Bone marrow (tissue), 2 donors: ENCODE measurements around the gene ALG3.
"Not testable (repeated sequence)": the region's sequence is repeated elsewhere in the genome, so short reads cannot be mapped to it uniquely, and the experiment has no call there.

Experiments used
- DNase-seq, 2 donors: peaks; one replicate each; lab custom pipeline; 2025; lab: John Stamatoyannopoulos, UW

Gene ALG3

DNA sequence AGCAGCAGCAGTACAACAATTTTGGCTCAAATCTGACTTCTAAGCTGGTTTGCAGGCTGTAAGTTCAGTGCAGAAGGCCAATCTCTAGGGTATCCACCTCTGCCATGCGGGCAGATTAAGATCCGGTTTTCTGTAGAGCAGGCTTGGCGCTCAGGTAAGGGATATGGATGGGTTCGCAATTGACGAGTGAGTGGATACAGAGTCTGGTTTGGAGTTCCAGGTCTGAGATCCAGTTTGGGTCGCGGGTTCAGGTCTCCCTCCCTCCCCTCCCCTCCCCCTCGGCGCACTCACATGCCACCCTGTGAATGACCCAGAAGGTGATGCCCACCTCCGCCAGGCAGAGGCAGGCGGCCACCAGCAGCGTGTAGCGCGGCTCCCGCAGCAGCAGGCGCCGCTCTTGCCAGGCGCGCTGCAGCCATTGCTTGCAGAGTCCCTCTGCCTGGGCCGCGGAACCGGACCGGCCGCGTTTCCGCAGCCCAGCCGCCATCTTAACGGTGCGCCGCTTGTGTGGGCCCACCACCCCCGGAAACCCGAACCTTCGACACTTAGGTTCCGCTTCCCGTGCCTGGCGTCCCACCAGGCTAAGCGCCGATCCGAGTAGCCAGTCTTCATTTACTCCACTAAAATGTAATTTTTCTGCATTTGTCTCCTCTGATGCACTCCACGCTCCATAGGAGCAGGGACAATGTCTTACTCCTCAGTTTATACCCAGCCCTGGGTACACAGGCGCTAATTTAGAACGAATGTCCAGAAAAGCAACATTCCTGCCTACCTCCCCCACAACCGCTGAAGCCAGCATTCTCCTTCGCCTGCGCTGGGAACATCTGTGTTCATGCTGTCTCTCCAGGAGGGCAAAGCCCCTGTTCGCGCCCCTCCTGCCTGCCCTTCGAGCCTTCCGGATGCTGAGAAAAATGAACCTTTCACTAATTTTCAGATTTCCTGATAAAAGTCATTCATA, at the start of gene ALG3:
ALG3 (minus strand) TSS at position 509 of the 958 bp plus-strand sequence; CDS start at position 487, 22 bp downstream.
- DNase-seq: peak; percentile 66 to 72

DNA sequence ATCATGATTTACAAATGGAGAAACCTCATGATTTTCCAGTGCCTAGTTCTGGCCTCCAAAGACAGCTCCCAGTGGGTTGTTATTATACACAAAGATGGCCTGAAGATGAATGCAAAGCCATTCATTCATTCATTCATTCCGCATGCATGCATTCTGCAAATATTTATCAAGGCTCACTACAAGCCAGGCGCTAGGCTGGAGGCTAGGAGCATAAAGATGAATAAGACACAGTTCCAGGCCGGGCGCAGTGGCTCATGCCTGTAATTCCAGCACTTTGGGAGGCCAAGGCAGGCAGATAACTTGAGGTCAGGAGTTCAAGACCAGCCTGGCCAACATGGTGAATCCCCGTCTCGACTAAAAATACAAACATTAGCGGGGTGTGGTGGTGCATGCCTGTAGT, 47.9 kb upstream of the ALG3 start:
- DNase-seq: no peak

DNA sequence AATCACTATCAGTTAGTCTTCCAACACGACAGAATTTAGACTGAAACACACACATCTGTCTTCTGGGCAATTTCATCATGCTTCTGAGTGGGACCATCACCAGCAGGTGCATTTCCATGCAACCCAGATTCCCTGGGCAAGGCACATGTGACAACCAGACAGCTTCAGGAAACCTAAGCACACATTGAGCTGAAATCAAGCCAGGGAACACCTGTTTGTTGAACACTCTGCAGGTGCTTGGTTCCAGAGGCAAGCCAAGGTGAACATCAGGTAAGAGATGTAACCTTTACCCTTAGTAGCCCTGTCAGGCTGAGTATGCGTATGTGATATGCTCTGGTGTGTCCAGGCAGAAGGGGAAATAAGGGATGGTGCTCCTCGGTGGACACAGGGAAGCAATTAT, 47.0 kb upstream of the ALG3 start:
- no peak for DNase-seq

DNA sequence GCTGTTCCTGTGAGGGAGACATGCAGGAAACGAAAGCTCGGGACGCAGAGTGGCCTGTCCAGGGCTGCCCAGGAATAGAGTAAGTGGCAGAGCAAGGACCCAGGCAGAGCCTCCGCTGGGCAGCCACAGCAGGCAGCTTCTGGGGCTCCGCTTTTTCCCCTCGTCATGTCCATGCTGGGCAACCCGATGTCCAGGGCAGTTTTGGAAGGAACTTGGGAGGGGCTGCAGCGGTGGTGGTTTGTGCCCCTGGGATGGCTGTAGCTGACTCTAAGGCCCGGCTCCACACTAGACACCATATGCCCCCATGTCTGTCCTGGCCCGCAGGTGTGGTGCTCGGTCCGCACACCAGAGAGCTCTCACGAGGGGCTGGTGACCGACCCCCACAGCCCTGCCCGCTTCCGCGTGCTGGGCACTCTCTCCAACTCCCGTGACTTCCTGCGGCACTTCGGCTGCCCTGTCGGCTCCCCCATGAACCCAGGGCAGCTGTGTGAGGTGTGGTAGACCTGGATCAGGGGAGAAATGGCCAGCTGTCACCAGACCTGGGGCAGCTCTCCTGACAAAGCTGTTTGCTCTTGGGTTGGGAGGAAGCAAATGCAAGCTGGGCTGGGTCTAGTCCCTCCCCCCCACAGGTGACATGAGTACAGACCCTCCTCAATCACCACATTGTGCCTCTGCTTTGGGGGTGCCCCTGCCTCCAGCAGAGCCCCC, 43.1 kb upstream of the ALG3 start:
- no peak for DNase-seq

DNA sequence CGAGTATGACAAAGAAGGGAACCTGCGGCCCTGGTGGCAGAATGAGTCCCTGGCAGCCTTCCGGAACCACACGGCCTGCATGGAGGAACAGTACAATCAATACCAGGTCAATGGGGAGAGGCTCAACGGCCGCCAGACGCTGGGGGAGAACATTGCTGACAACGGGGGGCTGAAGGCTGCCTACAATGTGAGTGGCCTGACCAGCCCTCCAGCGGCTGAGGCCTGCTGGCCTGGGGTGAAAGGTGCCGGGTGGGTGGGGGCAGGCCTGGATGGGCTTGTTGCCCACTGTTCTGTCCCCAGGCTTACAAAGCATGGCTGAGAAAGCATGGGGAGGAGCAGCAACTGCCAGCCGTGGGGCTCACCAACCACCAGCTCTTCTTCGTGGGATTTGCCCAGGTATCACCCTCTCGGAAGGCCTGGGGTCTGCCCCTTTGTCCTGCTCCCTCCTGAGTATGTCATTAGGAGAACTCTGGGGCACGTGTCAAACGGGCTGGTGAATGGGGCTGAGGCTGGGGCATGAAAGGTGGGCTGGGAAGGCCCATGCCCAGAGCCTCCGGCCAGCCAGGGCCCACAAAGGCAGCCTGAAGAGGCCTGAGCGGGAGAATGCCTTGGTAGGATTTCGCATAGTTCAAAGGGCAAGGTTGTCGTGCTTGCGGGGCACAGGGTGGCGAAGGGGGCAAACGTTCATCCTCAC, 42.4 kb upstream of the ALG3 start:
- DNase-seq: no peak

DNA sequence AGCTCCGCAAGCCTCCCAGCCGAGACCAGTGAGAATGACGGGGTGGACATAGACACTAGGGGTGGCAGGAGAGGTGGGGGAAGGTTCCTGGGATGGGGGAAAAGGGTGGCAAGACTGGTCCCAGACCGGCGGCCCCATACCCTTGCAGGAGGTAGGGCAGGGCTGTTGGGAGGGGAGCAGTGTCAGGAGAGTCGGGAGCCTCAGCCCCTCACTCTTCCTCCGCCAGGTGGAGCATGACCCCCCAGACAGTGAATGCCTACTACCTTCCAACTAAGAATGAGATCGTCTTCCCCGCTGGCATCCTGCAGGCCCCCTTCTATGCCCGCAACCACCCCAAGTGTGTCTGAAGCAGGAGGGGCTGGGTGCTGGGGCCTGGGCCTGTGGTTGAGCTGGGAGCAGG, 41.6 kb upstream of the ALG3 start:
- no peak for DNase-seq

DNA sequence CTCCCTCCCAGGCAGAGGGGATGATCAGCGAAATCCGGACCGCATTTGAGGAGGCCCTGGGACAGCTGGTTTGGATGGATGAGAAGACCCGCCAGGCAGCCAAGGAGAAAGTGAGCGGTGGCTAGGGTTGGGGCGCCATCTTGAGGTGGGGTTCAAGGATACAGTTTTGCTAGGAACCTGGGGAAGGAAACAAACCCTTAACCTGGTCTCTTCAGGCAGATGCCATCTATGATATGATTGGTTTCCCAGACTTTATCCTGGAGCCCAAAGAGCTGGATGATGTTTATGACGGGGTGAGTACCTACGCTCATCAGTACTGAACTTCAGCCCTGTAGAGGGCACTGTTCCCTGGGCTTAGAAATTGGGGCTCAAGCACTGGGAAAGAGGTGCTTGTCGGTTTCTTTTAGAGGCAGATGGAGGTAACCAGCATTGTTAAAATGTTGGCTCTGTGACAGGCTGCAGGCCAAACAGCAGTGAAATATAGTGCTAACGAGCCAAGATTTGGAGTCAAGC, 40.7 kb upstream of the ALG3 start:
- DNase-seq: peak; percentile 18 to 49

DNA sequence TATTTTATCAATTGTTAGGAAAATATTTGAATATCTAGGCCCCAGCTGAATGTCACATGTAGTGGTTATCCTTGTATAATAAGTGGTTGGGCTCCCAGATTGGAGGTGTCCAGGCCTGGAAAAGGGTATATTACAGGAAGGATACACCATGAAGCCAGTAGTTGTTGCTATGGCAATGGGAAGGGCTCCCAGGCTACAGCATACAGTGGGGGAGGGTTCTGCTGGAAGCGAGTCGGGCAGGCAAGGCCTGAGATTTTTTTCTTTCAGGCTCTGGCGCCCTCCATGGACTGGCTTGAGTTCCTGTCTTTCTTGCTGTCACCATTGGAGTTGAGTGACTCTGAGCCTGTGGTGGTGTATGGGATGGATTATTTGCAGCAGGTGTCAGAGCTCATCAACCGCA, 35.9 kb upstream of the ALG3 start:
- DNase-seq: peak in 1 of 2 donors; percentile 17

DNA sequence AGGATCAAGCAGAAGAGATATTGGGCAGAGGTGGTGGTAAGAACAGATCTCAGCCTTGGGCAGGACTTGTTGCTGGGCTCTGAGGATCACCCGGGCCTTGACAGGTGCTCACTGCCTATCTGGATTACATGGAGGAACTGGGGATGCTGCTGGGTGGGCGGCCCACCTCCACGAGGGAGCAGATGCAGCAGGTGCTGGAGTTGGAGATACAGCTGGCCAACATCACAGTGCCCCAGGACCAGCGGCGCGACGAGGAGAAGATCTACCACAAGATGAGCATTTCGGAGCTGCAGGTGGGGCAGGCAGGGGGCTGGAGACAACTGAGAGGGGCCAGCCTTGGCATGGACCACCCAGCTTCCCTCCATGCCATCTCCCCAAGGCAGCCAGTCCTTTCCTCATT, 34.9 kb upstream of the ALG3 start:
- DNase-seq: no peak

DNA sequence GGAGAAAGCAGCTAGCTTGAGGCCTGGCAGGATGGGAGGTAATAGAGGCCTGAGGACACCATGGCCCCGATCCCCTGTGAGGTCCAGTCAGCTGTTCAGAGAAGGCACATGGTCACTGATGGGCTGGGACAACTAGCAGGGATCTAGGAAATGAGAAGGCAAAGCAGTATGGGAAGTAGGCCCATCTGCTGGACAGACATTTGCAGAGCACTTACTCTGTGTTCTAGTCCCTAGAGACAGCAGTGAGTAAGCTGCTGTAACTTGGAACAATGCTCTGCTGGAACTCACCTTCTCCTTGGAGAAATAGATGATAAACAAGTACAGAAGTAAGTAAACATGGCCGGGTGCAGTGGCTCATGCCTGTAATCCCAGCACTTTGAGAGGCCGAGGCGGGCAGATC, 34.2 kb upstream of the ALG3 start:
- no peak for DNase-seq

DNA sequence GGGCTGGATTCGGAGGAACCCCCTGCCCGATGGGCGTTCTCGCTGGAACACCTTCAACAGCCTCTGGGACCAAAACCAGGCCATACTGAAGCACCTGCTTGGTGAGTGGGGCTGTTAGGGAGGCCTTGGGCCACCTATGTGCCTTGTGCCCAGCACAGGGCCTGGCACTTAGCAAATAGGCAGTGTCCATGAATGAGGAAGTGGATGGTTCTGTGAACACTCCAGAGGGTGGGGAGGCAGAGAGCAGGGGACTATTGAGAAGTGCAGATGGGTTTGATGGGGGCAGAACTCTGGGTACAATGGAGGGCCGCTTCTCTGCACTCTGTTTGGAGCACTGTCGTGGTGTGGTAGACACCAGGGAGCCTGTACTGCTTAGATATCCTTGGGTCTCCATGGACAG, 28.6 kb upstream of the ALG3 start:
- DNase-seq: no peak

DNA sequence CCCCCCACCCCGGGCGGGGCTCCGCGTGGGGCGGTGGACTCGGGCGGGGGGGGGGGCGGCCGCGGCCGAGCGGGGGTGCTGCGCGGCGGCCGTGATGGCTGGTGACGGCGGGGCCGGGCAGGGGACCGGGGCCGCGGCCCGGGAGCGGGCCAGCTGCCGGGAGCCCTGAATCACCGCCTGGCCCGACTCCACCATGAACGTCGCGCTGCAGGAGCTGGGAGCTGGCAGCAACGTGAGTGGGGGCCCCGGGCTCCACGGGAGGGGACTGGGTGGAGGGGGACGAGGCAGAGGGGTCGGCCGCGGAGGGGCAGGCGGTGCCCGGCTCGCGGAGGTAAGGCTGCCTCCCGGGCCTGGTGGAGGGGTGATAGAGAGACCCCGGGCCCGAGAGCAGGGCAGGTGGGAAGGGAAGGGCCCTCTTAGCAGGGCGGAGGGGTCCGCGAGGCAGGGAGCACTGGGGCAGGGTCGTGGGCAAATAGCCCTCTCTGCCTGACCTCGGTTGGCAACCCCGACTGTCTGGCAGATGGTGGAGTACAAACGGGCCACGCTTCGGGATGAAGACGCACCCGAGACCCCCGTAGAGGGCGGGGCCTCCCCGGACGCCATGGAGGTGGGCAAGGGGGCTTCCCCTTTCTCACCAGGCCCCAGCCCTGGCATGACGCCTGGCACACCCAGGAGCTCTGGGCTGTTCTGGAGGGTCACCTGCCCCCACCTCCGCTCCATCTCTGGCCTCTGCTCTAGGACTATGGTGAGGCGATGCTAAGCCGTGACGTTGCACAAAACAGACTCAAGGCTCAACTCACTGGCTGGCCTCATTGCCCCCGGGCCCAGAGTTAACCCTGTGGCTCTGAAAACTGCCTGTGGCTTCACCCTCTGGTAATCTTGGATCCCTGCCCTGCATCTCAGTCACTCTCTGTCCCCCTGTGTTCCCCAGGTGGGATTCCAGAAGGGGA, 27.5 kb upstream of the ALG3 start, which contains the start of gene ECE2:
ECE2 (plus strand) TSS at position 62 of the 950 bp plus-strand sequence; CDS start at position 194, 132 bp downstream.
- DNase-seq: no peak

DNA sequence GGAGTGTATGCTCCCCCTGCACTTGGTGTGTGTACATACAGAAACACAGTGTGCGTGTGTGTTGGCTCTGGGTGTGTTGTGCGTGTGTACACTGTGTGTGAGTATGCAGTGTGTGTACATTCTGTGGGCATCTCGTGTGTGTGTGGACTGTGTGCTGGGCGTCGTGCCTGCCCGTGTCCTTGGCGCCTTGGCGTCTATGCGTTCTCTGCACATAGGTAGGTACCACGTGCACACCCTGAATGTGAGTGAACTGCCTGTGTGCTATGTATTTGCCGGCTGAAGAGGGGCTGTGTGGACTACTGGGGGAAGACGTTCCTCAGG, 26.6 kb upstream of the ALG3 start:
- DNase-seq: no peak

DNA sequence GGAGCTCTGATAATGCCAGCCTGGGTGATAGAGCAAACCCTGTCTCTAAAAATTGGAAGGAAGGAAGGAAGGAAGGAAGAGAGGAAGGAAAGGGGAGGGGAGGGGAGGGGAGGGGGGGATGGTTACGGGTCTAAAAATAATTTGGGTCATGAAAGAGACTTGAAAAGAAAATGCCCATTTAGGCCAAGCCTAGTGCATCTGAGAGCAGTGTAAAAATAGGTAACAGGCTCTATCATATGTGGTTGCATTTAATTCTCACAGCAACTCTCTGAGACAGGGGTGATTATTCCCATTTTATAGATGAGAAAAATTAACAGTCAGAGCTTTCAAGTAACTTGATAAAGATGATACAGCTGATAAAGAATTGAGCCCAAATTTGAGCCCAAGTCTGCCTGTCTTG, 23.5 kb upstream of the ALG3 start:
- no peak for DNase-seq

DNA sequence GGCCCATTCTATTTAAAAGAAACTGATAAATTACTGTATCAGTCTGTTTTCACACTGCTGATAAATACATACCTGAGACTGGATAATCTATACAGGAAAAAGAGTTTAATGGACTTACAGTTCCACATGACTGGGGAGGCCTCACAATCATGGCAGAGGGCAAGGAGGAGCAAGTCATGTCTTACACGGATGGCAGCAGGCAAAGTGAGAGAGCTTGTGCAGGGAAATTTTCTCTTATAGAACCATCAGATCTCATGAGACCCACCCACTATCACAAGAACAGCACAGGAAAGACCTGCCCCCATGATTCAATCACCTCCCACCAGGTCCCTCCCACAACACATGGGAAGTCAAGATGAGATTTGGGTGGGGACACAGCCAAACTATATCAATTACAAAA, 18.5 kb upstream of the ALG3 start:
- not testable (repeated sequence) for DNase-seq

DNA sequence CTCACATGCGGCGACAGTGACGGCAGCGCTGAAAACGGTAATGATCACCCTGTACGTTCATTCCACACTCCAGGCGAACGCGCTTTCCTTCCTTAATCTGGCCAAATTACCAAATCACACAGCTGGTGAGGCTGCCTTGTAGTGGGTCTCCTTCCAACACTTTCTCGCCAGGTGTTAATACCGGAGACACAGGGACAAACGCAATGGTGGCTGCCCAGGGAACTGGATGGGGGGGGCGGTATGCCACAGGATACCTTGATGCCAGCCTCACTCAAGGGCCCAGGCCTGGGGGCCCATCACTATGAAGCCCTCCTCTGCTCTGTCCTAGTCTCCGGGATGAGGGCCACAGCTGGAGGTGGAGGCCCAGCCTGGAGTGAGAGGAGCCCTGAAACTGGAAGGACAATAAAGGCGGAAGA, 14.0 kb upstream of the ALG3 start:
- DNase-seq: no peak

DNA sequence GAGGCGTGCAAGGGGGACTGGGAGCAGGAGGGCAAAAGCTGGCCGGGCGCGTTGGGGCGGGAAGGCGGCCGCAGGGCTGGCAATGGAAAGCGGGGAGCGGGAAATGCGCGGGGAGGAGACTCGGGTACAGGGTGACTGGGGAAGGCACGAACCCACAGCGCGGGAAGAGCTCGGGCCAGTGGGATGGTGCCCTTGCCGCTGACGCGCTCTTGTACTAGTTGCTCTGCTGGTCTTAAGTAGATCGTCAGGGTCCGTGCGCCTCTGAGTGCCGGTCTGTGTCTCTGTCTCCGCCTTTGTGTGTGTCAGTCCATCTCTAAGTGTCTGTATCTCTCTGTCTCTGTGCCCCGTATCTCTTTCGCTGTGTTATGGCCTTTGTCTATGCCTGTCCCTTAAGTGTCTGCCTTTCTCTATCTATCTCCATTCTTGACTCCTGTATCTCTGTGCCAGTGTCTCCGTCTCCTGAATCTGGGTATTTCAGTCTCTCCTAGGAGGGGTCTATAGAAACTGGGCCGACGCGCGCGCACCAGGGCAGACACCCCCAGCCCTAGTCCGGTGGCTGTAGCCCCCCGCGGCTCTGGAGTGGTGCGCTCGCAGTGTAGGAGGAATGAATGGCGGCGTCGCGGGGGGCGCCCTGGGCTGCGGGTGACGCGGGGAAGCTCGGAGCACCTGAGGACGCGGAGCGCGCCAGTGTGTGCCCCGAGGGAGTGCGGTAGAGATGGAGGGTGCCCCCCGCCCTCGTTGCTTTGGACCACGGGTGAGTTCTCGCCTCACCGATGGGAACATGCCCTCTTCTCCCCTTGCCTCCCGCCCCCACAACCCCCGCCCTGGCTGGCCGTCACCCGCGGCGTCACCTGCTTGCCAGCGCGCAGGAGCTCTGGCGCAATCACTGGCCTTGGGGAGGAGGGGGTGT, 13.3 kb upstream of the ALG3 start:
- no peak for DNase-seq

DNA sequence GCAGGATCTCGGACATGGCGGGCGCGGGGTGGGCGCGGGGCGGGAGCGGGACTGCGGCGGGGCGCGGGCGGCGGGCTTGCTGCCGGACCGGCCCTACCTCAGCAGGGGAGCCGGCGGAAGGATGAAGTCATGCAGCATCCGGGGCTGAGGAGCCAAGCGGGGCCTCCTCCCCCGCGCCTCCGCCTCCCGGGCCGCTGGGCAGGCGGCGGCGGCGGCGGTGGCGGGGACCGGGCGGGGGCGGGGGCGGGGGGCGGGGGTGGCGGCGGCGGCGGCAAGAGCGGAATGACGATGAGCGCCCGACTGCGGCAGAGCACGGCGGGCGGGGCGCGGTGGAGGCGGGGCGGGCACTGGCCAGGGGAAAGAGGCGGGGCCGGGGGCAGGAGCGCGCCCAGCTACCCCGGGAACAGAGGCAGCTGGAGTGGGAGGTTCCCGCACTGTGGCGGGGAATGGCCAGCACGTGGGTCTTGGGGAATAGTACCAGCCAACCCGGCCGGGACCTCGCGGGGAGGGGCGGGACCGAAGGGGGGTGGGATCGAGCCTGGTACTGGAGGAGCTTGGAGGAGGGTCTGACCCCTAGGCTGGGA, 12.6 kb upstream of the ALG3 start, which contains the start of gene CAMK2N2:
CAMK2N2 (minus strand) TSS at position 284 of the 584 bp plus-strand sequence; CDS start at position 16, 268 bp downstream.
- no peak for DNase-seq

DNA sequence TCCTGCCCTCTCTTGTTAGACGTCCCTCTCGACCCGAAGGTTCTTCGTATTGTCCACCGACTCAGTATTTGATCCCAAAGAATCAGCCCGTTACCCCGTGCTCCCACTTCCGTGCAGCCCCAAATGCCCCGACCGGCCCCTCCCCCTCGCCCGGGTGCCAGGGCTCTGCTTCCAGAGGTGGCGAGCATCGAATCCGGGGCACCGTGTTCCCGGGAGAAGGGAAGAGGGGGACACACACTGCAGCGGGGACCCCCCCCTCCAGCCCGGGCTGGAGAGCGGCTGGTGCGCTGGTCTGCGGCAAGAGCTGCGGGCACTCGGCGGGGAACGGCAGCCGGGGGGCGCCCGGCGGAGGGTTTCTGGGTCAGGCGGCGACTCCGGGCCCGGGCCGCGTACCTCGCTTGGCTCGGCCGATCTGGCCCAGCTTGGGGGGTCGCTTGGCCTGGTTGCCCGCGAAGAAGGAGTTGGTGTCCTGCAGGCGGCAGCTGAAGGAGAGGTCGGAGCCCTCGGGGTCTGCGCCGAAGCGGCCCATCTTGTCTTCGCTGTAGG, 12.0 kb upstream of the ALG3 start:
- no peak for DNase-seq
